Middle frontal gyrus (tissue), 1 donor: ENCODE results near the gene SCML1.

ENCODE experiments used
- DNase-seq: peaks from one replicate; pipeline ENCODE4 v3.0.0-alpha.2; 2015; ENCODE audit warnings: low spot score; ENCODE audit errors: extremely low spot score

SCML1 gene, protein sequence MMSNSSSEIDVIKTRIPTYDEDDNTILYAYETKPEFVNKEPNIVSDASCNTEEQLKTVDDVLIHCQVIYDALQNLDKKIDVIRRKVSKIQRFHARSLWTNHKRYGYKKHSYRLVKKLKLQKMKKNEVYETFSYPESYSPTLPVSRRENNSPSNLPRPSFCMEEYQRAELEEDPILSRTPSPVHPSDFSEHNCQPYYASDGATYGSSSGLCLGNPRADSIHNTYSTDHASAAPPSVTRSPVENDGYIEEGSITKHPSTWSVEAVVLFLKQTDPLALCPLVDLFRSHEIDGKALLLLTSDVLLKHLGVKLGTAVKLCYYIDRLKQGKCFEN

GRCh38 chrX:17736856-17737709 is at the start of gene SCML1:
TSS of gene SCML1 (plus strand) at chrX:17737493. CDS start at chrX:17744187, 6,694 bp downstream.
- peak; percentile 82 for DNase-seq

GRCh38 chrX:17687648-17688047 is 49.6 kb upstream of the SCML1 start:
- DNase-seq = no peak

GRCh38 chrX:17689971-17690409 is 47.3 kb upstream of the SCML1 start:
- DNase-seq = peak; percentile 16

DNA sequence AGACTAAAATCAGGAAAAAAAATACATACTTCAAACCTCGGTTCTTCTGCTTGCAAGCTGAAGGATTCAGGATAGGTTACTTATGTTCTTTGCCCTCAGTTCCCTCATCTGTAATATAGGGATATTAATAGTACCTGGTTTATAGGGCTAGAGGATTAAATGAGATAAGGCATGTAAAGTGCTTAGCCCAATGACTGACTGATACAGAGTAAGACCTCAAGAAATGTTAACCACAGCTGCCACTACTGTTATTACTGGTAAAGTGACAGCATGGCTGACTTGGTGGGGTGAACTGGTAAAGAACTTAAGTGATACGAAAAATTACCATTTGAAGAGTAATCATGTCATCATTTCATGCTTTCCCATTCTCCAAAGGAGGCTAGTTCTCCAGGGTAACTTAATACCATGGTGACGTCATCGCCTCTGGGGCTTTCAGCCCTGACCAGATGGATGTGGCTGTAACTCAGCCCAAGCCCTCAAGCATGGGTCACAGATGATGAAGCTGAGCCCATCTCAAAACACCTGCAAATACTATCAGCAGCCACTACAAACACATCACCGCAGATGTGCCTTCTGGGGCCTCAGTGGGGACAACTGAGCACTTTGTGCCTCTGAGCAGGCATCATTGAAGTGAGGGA is 44.5 kb upstream of the SCML1 start:
- DNase-seq = no peak

- DNase-seq = no peak
Measured at GRCh38 chrX:17697191-17697590, 40.1 kb upstream of the SCML1 start.

DNA sequence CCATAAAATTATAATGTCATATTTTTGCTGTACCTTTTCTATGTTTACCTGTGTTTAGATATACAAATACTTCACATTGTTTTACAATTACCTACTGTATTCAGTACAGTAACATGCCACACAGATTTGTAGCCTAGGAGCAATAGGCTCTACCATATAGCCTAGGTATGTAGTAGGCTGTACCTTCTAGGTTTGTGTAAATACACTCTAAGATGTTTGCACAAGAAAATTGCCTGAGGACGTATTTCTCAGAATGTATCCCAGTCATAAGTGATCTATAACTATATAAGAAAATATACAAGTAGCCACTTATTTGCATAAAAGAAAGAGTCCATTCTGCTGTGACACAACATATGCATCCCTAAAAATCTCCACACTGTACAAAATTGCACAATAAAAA is 36.3 kb upstream of the SCML1 start:
- no peak for DNase-seq

GRCh38 chrX:17703201-17703600 is 34.1 kb upstream of the SCML1 start:
- no peak for DNase-seq

- DNase-seq = no peak
Measured at GRCh38 chrX:17705211-17705610, 32.1 kb upstream of the SCML1 start.

- DNase-seq = no peak
Measured at GRCh38 chrX:17706676-17707075, 30.6 kb upstream of the SCML1 start.

DNA sequence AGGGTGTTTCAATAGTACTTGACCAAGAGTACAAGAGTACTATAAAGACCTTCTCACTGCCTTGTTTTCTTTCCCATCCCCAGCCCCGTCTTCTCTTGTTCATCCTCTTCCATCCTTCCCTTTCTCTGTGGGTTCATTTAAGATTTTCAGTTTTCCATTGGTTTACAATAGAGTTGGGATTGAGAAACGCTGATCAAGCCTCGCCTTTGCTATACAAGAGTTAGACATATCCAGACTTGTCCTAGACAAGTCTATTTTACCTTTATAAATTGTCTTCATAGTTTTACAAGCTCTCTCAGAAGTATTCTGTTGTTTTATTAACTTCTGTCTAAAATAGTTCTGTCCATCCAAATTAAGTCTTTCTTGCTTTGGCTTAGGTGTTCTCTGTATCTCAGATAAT is 29.6 kb upstream of the SCML1 start:
- DNase-seq = no peak

DNA sequence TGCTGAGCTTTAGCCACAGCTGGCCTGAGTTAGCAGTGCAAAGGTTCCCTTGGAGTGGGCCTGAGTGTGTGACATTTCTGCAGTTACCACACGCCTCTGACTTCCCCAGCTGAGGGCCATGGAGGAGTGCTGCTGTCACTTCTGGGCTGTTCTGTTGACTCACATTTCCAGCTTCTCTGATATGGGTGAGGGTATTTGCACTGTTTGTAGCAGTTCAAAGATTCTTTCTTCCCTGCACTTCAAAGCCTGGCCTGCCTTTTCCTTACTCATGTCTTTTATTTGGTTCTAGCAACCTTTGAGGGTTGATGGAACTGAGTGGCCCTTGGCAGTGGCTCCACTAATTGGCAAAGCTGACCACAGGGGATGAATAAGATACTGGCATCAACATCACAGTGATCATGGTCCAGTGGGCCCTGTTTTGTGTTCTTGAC is 26.4 kb upstream of the SCML1 start:
- no peak for DNase-seq

DNA sequence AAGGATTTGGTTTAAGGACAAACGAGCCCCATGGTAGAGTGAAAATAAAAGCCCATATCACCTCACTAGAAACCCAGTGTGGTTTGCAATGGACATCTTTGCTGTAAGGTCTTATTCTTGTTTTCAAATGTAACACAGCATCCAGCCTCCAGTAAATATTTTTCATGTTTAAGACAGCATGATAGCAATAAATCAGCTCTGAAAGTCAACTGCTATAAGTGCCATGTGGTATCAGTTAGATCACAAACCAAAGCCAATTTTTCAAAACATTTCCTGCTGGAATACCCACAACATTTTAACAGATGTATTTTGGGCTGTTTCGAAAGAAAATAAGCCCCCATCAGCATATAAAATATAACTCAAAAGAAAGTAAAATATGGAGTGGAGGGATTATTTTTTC is 24.0 kb upstream of the SCML1 start:
- no peak for DNase-seq

DNA sequence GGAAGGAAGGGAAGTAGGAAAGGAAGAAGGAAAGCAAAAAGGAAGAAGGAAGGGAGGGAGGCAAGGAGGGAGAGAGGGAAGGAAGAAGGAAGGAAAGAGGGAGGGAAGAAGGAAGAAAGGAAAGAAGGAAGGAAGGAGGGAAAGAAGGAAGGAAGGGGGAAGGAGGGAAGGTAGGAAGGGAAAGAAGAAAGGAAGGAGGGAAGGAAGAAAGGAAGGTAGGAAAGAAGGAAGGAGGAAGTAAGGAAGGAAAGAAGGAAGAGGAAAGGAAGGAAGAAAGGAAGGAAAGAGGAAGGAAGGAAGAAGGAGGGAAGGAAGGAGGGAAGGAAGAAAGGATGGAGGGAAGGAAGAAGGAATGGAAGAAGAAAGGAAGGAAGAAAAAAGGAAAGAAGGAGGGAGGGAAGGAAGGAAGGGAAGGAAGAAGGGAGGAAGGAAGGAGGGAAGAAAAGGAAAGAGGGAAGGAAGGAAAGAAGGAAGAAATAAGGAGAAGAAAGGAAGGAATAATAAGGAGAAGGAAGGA is 18.6 kb upstream of the SCML1 start:
- DNase-seq = no peak

DNA sequence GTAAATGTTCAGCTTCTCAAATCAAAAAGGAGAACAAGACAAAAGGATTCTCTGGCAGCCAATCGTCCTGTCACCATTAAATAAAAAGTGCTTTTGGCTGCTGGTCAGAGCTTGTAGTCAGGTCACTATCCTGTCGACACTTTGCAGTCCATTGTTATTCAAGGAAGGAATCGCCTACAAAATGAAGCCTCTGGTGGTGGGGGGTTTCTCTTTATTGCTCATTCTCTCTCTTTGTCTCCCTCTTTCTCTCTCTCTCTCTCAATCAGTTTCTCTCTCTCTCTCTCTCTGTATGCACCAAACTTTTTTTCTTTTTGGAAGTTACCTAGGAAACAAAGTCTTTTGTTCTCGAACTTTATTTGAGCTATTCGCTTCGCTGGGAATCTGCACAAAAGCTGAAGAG is 17.6 kb upstream of the SCML1 start:
- no peak for DNase-seq

- no peak for DNase-seq
Measured at GRCh38 chrX:17721715-17722114, 15.6 kb upstream of the SCML1 start.

GRCh38 chrX:17725181-17725580 is 12.1 kb upstream of the SCML1 start:
- no peak for DNase-seq

DNA sequence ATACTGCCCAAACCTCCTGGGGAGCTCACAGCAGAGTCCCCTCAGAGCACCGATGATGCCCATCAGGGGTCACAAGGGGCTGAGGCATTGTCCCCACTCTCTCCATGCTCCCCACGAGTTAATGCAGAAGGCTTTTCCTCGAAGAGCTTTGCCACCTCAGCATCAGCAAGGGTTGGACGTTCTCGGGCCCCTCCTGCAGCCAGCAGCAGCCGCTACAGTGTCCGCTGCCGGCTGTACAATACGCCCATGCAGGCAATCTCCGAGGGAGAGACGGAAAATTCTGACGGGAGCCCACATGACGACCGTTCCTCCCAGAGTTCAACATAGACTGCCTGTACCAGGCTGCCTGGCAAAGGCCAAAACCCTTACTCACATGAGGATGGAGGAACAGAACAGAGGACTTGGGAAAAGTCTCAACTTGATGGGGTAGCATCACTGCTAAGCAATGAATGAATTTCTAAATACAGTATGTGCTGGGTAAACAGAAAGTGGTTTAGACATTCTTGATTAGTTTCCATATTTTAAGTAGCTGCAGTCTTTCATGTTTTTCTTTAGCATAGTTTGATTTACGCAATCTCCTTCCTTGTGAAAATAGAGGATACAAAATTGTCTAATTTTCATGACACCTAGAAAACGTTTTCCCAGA is 5.0 kb upstream of the SCML1 start:
- DNase-seq = no peak

GRCh38 chrX:17735406-17735805 is 1.9 kb upstream of the SCML1 start:
- no peak for DNase-seq

DNA sequence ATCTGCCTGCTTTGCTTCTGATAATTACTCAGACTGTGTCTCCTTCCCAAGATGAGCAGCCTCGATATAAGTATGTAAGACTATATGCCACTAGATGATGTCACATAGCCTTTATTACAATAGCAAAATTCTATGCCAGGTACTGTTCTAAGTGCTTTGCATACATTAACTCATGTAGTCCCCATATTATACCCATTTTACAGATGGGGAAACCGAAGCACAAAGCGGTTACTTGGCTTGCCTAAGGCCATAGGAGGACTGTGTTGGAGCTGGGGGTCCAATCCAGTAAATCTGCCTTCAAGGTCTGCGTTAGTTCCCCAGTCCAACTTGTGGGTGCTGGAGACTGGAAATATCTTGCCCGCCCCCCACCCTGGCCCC is 826 bp upstream of the SCML1 start:
- DNase-seq = no peak

GRCh38 chrX:17737710-17737985 is 355 bp downstream of the SCML1 start:
- DNase-seq = no peak

DNA sequence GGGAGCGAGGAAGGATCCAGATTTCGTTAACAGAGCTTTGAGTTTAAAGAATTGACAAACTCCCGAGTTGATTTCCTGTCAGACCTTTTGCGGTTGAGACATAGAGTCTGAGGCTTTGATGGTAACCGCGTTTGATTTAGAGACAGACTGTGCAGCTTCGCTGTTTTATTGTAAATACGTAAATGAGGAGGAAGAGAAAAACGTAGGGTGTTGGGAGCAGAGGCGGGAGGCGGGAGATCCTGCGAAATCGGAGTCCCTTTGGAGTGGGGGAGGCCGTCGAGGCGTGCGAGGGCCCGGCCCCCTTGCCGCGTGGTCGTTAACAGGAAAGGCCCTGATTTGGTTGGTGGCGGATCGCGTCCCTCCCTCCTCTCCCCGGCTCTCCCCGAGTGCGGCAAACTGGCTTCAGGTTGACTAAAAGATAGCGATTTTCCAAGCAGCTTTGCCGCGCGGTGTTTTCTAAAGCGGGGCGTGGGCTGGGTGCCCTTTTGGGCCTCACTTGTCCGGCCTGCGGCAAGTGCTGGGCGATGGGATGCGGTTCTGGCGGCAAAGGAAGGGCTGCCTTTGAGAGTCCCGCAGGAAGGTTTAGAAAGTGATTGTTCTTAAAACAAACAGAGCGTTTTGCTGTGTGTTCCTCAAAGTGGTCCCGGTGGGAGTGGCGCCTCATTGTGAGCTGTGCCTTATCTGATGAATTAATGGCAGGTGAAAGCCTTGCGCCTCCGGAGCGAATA is 857 bp downstream of the SCML1 start:
- DNase-seq = no peak
